Lung (tissue), 12 donors: ENCODE data around the gene SNTA1. TPM values are rescaled to one million over a fixed set of nuclear protein-coding genes. Genes with fewer than 3 reads are reported as not detected.

Experiments used
- ATAC-seq: fragments of 200-7000 bp; cut with Tn5 transposase; one replicate; pipeline ENCODE4 v1.9.1; 2020; ENCODE audit warnings: moderate number of reproducible peaks; ENCODE audit not compliant: insufficient read depth, low FRiP score
- DNase-seq, 3 donors: peaks; one replicate each; pipeline ENCODE4 v3.0.0-alpha.2; 2013 to 2017
- H3K27ac ChIP-seq, 2 donors: one replicate each; pipeline ENCODE4 v1.5.1; 2013; ENCODE audit warnings: mild to moderate bottlenecking in 2 of 2, moderate library complexity in 2 of 2, control low read depth in 1 of 2, inconsistent platforms in 1 of 2, low read depth in 1 of 2, low read length in 1 of 2
- H3K27me3 ChIP-seq, 3 donors: one replicate each; pipeline ENCODE4 v1.5.1; 2013; ENCODE audit warnings: low read length in 2 of 3; ENCODE audit not compliant: control insufficient read depth in 3 of 3, insufficient read depth in 3 of 3
- H3K36me3 ChIP-seq, 4 donors: one replicate each; pipeline ENCODE4 v1.5.1; 2013; ENCODE audit warnings: low read length in 4 of 4, mild to moderate bottlenecking in 1 of 4, moderate library complexity in 1 of 4; ENCODE audit not compliant: control insufficient read depth in 4 of 4, insufficient read depth in 4 of 4
- H3K4me1 ChIP-seq, 5 donors: one replicate each; pipeline ENCODE4 v1.5.1; 2013; ENCODE audit warnings: low read length in 5 of 5, mild to moderate bottlenecking in 2 of 5, moderate library complexity in 1 of 5; ENCODE audit not compliant: control insufficient read depth in 5 of 5, insufficient read depth in 5 of 5
- H3K4me3 ChIP-seq: one replicate; pipeline ENCODE4 v1.5.1; 2013; ENCODE audit warnings: mild to moderate bottlenecking, control low read depth, moderate library complexity
- H3K9ac ChIP-seq, 2 donors: one replicate each; pipeline ENCODE4 v1.5.1; 2013; ENCODE audit warnings: low read length in 2 of 2, control low read depth in 1 of 2; ENCODE audit not compliant: insufficient read depth in 1 of 2
- H3K9me3 ChIP-seq, 4 donors: one replicate each; pipeline ENCODE4 v1.5.1; 2013; ENCODE audit warnings: low read length in 3 of 4, mild to moderate bottlenecking in 1 of 4, moderate library complexity in 1 of 4; ENCODE audit not compliant: control insufficient read depth in 4 of 4, insufficient read depth in 3 of 4
- CTCF ChIP-seq: IDR thresholded peaks from 2 replicates; pipeline ENCODE4 v1.5.1; 2012; ENCODE audit warnings: mild to moderate bottlenecking; ENCODE audit errors: control extremely low read depth, extremely low read depth
- WGBS, 2 donors: extraction: QIAGEN DNeasy Blood & Tissue Kit; methylation state at CpG; one replicate each; pipeline ENCODE4 v1.1.7; 2013; 5-methylcytosine and 5-hydroxymethylcytosine counted together
- polyA plus RNA-seq, 2 donors: library from polyadenylated mRNA; stranded (reverse); fragments of 200-250 nt; gene quantifications; one replicate each; pipeline ENCODE4 v1.2.1, GENCODE V29; 2013
- total RNA-seq, 2 donors: library from RNA; depleted of rRNA in 1 of 2; stranded (reverse); fragments of >200 nt in 1 of 2; gene quantifications; one replicate each; pipeline ENCODE4 v1.2.1, GENCODE V29; 2014 to 2021
- donor health status: control.
- donor health status: control.
- donor health status: Bipolar disorder and iron deficiency.
- donor health status: healthy.
- donor health status: DM: yes; HTN: yes; CAD: no.

SNTA1 gene
- total and polyA plus RNA-seq, 4 donors = 3.7 to 9.9 (median 6.8) TPM

- Histone ChIP-seq H3K27ac (no peak overlapping the region), H3K4me3 (no peak overlapping the region), H3K27me3 (no peaks in the 10 kb centered on the region), H3K4me1 (peaks cover 0 to 10% (median 0%) of the 10 kb centered on the region in 5 donors), H3K9ac (no peak overlapping the region), H3K36me3 (no peaks in the 10 kb centered on the region), H3K9me3 (no peaks in the 10 kb centered on the region)
- 79 to 89% methylated on average over 7 of the region's 7 CpGs for WGBS, 2 donors
- ATAC-seq = no peak
- no peak for DNase-seq
- TF ChIP-seq CTCF = no peak
Observed at GRCh38 chr20:33474097-33474873, 30.7 kb upstream of the SNTA1 start.

GRCh38 chr20:33472868-33473435 is 29.4 kb upstream of the SNTA1 start:
- Histone ChIP-seq H3K27me3 (no peaks in the 10 kb centered on the region), H3K36me3 (no peaks in the 10 kb centered on the region), H3K27ac (no peak overlapping the region), H3K9me3 (no peaks in the 10 kb centered on the region), H3K9ac (no peak overlapping the region), H3K4me3 (no peak overlapping the region), H3K4me1 (peaks cover 0 to 10% (median 0%) of the 10 kb centered on the region in 5 donors)
- 87 to 90% methylated on average over 7 of the region's 7 CpGs for WGBS, 2 donors
- no peak for ATAC-seq
- no peak for TF ChIP-seq CTCF
- no peak for DNase-seq

- H3K4me1 ChIP-seq = peaks cover 0 to 6% (median 0%) of the 10 kb centered on the region in 5 donors
- no peak for TF ChIP-seq CTCF
- DNase-seq (no peak), ATAC-seq (no peak)
- WGBS, 2 donors = 91 to 93% methylated on average over 3 of the region's 3 CpGs
- H3K9ac ChIP-seq = no peak overlapping the region
- H3K27me3 ChIP-seq = no peaks in the 10 kb centered on the region
- H3K9me3 ChIP-seq = no peaks in the 10 kb centered on the region
- H3K36me3 ChIP-seq = no peaks in the 10 kb centered on the region
- no peak overlapping the region for H3K27ac ChIP-seq
- H3K4me3 ChIP-seq = no peak overlapping the region
Observed at GRCh38 chr20:33470866-33471265, 27.3 kb upstream of the SNTA1 start.
